ENCODE results near the gene MTAP. TPM values are rescaled to one million over a fixed set of nuclear protein-coding genes. Genes with fewer than 3 reads are reported as not detected.

Gene MTAP
- total and polyA plus RNA-seq, 2 donors (not counting 1 experiment from before 2014, with no cell fraction given): 9.8 to 38.4 TPM

- Histone ChIP-seq H4K20me1 (ENCODE audit: control insufficient read depth, insufficient read depth, low read length, poor library complexity, severe bottlenecking) (no peaks in the 10 kb centered on the region), H3K27ac (ENCODE audit: low read length in 2 of 2) (no peak overlapping the region), H3K27me3 (replicated peaks in 1 of 4; ENCODE audit: control extremely low read depth in 1 of 4, control insufficient read depth in 3 of 4, insufficient read depth in 4 of 4, low read length in 3 of 4) (peaks cover 5 to 57% (median 23%) of the 10 kb centered on the region in 4 experiments), H3K9me3 (ENCODE audit: control extremely low read depth in 1 of 3, control insufficient read depth in 2 of 3, insufficient read depth in 1 of 3, low read length in 2 of 3) (peaks cover 0 to 5% (median 0%) of the 10 kb centered on the region in 3 donors), H2AFZ (ENCODE audit: insufficient read depth, low read depth, low read length, poor library complexity, severe bottlenecking) (no peak overlapping the region), H3K9ac (ENCODE audit: low read length) (no peak overlapping the region), H3K36me3 (replicated peaks in 1 of 2; ENCODE audit: control extremely low read depth in 1 of 2, control insufficient read depth in 1 of 2, extremely low read depth in 1 of 2, insufficient read depth in 2 of 2, low read length in 1 of 2) (no peaks in the 10 kb centered on the region), H3K4me1 (ENCODE audit: control insufficient read depth in 2 of 2, insufficient read depth in 2 of 2, low read length in 2 of 2) (peaks cover 0 to 7% of the 10 kb centered on the region in 2 donors), H3K4me3 (ENCODE audit: control extremely low read depth in 1 of 5, extremely low read depth in 1 of 5, insufficient read depth in 1 of 5, low read depth in 2 of 5, low read length in 4 of 5) (no peak overlapping the region), H3K4me2 (replicated peaks; ENCODE audit: low read depth, low read length, poor library complexity, severe bottlenecking) (no peak overlapping the region), H3K79me2 (ENCODE audit: control insufficient read depth, insufficient read depth, low read length) (no peaks in the 10 kb centered on the region)
- POLR2A ChIA-PET: no interaction called here
- ATAC-seq (ENCODE audit: low read depth): no peak
- Mint-ChIP-seq H3K9me3 (ENCODE audit: insufficient read depth) (no peaks in the 10 kb centered on the region), H3K27ac (no peak overlapping the region), H3K27me3 (peaks cover 51% of the 10 kb centered on the region), H3K4me1 (peaks cover 4% of the 10 kb centered on the region), H3K4me3 (no peak overlapping the region)
- CTCF ChIA-PET: interaction anchor here (1.5 to 4.0 kb wide), 4 partner anchors 10 to 260 kb away, joined by 3 to 18 read pairs (median 5); partner anchors contain the start of genes CDKN2A, CDKN2B and CDKN2B-AS1
- TF ChIP-seq EZH2 (IDR thresholded peaks at IDR 0.05; ENCODE audit: borderline replicate concordance, insufficient read depth, low read depth, low read length, poor library complexity, severe bottlenecking) (no peak), CTCF (IDR thresholded peaks at IDR 0.05) (no peak)
- no peak for DNase-seq
- intact Hi-C loops (cut with micrococcal nuclease): no loop called here
Measured at GRCh38 chr9:21984101-21984500, 181.7 kb downstream of the MTAP start.

- H2AFZ ChIP-seq (ENCODE audit: insufficient read depth, low read depth, low read length, poor library complexity, severe bottlenecking): no peak overlapping the region
Measured at GRCh38 chr9:21985964-21986667, 183.7 kb downstream of the MTAP start.

More at GRCh38 chr9:21985964-21986667, 183.7 kb downstream of the MTAP start:
- peaks cover 52% of the 10 kb centered on the region for H3K27me3 Mint-ChIP-seq
- H3K27ac Mint-ChIP-seq: no peak overlapping the region
- DNase-seq: no peak
- ChIA-PET POLR2A (no interaction called here), CTCF (interaction anchor here (1.3 to 2.0 kb wide), 4 partner anchors 9 to 23 kb away, joined by 4 to 12 read pairs (median 5); partner anchors contain the start of genes CDKN2A, CDKN2B and CDKN2B-AS1)
- Histone ChIP-seq H3K27me3 (replicated peaks in 1 of 4; ENCODE audit: control extremely low read depth in 1 of 4, control insufficient read depth in 3 of 4, insufficient read depth in 4 of 4, low read length in 3 of 4) (peaks cover 3 to 66% (median 25%) of the 10 kb centered on the region in 4 experiments), H3K9ac (ENCODE audit: low read length) (no peak overlapping the region), H3K4me1 (ENCODE audit: control insufficient read depth in 2 of 2, insufficient read depth in 2 of 2, low read length in 2 of 2) (peaks cover 0 to 16% of the 10 kb centered on the region in 2 donors), H3K4me2 (replicated peaks; ENCODE audit: low read depth, low read length, poor library complexity, severe bottlenecking) (no peak overlapping the region), H3K9me3 (ENCODE audit: control extremely low read depth in 1 of 3, control insufficient read depth in 2 of 3, insufficient read depth in 1 of 3, low read length in 2 of 3) (peaks cover 0 to 11% (median 5%) of the 10 kb centered on the region in 3 donors), H3K4me3 (ENCODE audit: control extremely low read depth in 1 of 5, extremely low read depth in 1 of 5, insufficient read depth in 1 of 5, low read depth in 2 of 5, low read length in 4 of 5) (no peak overlapping the region), H3K27ac (ENCODE audit: low read length in 2 of 2) (no peak overlapping the region), H3K36me3 (replicated peaks in 1 of 2; ENCODE audit: control extremely low read depth in 1 of 2, control insufficient read depth in 1 of 2, extremely low read depth in 1 of 2, insufficient read depth in 2 of 2, low read length in 1 of 2) (no peaks in the 10 kb centered on the region), H4K20me1 (ENCODE audit: control insufficient read depth, insufficient read depth, low read length, poor library complexity, severe bottlenecking) (peaks cover 11% of the 10 kb centered on the region), H3K79me2 (ENCODE audit: control insufficient read depth, insufficient read depth, low read length) (no peaks in the 10 kb centered on the region)
- no peak for ATAC-seq (ENCODE audit: low read depth)
- 80% methylated on average over 1 of the region's 5 CpGs for WGBS (ENCODE audit: insufficient coverage)
- no peak overlapping the region for H3K4me3 Mint-ChIP-seq
- peaks cover 9% of the 10 kb centered on the region for H3K4me1 Mint-ChIP-seq
- intact Hi-C loops (cut with micrococcal nuclease): loop anchor here (1.0 kb wide), 1 partner anchor 8 kb away; no protein-coding TSS in a partner anchor
- no peak for TF ChIP-seq CTCF (IDR thresholded peaks at IDR 0.05)
- TF ChIP-seq EZH2 (IDR thresholded peaks at IDR 0.05; ENCODE audit: borderline replicate concordance, insufficient read depth, low read depth, low read length, poor library complexity, severe bottlenecking): no peak
- H3K9me3 Mint-ChIP-seq (ENCODE audit: insufficient read depth): no peaks in the 10 kb centered on the region

Measured in B cell (primary cell).